ENCODE data around the gene CACNA2D3.

DNA sequence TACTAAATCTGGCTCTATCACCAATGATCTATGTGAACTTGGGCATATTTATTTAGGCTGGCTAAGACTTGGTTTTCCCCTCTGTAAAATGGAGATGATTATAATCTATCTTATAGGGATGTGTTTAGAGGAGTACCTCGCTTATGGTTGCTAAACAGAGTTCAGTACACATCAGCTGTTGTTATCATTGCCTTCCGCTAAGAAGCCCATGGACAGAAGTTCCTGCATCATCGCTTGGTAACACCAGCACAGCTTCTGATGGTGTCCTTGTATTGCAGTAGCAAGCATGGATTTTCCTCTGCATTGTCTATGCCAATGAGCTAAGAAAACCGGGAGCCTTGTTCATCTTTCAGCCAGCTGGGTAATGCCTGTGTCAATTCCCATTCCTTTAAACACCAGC lies 878.6 kb downstream of the CACNA2D3 start:
- TF ChIP-seq, protein P1, sequence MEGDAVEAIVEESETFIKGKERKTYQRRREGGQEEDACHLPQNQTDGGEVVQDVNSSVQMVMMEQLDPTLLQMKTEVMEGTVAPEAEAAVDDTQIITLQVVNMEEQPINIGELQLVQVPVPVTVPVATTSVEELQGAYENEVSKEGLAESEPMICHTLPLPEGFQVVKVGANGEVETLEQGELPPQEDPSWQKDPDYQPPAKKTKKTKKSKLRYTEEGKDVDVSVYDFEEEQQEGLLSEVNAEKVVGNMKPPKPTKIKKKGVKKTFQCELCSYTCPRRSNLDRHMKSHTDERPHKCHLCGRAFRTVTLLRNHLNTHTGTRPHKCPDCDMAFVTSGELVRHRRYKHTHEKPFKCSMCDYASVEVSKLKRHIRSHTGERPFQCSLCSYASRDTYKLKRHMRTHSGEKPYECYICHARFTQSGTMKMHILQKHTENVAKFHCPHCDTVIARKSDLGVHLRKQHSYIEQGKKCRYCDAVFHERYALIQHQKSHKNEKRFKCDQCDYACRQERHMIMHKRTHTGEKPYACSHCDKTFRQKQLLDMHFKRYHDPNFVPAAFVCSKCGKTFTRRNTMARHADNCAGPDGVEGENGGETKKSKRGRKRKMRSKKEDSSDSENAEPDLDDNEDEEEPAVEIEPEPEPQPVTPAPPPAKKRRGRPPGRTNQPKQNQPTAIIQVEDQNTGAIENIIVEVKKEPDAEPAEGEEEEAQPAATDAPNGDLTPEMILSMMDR (IDR thresholded peaks at IDR 0.05; ENCODE audit: low read length): no peak
- no peak for TF ChIP-seq EZH2phosphoT487 (IDR thresholded peaks at IDR 0.05; ENCODE audit: low read length)
